ENCODE measurements around the gene MMP21. TPM values are rescaled to one million over a fixed set of nuclear protein-coding genes. Genes with fewer than 3 reads are reported as not detected.

The MMP21 gene
- total and polyA plus RNA-seq, 2 experiments from 2014 or later, result not detected

- 93 to 96% methylated on average over 18 to 75 of the region's 75 CpGs for WGBS, 2 experiments (ENCODE audit: low coverage in 1 of 2, low lambda C conversion rate in 2 of 2, missing lambda C conversion rate in 2 of 2)
- no peak overlapping the region for H2AFZ ChIP-seq
- TF ChIP-seq EZH2 (IDR thresholded peaks at IDR 0.05; ENCODE audit: insufficient read depth, poor library complexity, severe bottlenecking), result no peak
- no peak for TF ChIP-seq EZH2phosphoT487 (IDR thresholded peaks at IDR 0.05; ENCODE audit: insufficient read depth, low read depth)
- H3K9me2 ChIP-seq (ENCODE audit: insufficient read depth), result no peaks in the 10 kb centered on the region
- DNase-seq, result no peak
- no peaks in the 10 kb centered on the region for H3K36me3 ChIP-seq (ENCODE audit: low read depth)
- H3K4me1 ChIP-seq (ENCODE audit: insufficient read depth), result no peaks in the 10 kb centered on the region
- no peaks in the 10 kb centered on the region for H4K20me1 ChIP-seq (ENCODE audit: insufficient read depth)
- H3K27me3 ChIP-seq (replicated peaks; ENCODE audit: insufficient read depth), result no peaks in the 10 kb centered on the region
- H3K9me3 ChIP-seq (ENCODE audit: low read depth), result no peaks in the 10 kb centered on the region
- no peaks in the 10 kb centered on the region for H3F3A ChIP-seq (ENCODE audit: insufficient read depth)
- no peak overlapping the region for H3K27ac ChIP-seq
- H3K79me2 ChIP-seq (ENCODE audit: insufficient read depth), result no peaks in the 10 kb centered on the region
- in situ Hi-C loops (cut with MboI), result no loop called here
- no peak overlapping the region for H3K4me2 ChIP-seq (ENCODE audit: unreplicated experiment)
- no peak overlapping the region for H3K4me3 ChIP-seq
- H3K9ac ChIP-seq, result no peak overlapping the region
Measured at GRCh38 chr10:125773687-125774543, 1.7 kb downstream of the MMP21 start.

- H3K27ac ChIP-seq, result no peak overlapping the region
- H3K4me2 ChIP-seq (ENCODE audit: unreplicated experiment), result no peak overlapping the region
- H3K9ac ChIP-seq, result no peak overlapping the region
- 89 to 92% methylated on average over 11 of the region's 11 CpGs for WGBS, 2 experiments (ENCODE audit: low coverage in 1 of 2, low lambda C conversion rate in 2 of 2, missing lambda C conversion rate in 2 of 2)
- no peaks in the 10 kb centered on the region for H3K9me2 ChIP-seq (ENCODE audit: insufficient read depth)
- no peaks in the 10 kb centered on the region for H3K79me2 ChIP-seq (ENCODE audit: insufficient read depth)
- no peaks in the 10 kb centered on the region for H3K9me3 ChIP-seq (ENCODE audit: low read depth)
- no peaks in the 10 kb centered on the region for H3K27me3 ChIP-seq (replicated peaks; ENCODE audit: insufficient read depth)
- no peak for DNase-seq
- no peaks in the 10 kb centered on the region for H3F3A ChIP-seq (ENCODE audit: insufficient read depth)
- H3K36me3 ChIP-seq (ENCODE audit: low read depth), result no peaks in the 10 kb centered on the region
- H2AFZ ChIP-seq, result no peak overlapping the region
- H4K20me1 ChIP-seq (ENCODE audit: insufficient read depth), result no peaks in the 10 kb centered on the region
- H3K4me1 ChIP-seq (ENCODE audit: insufficient read depth), result no peaks in the 10 kb centered on the region
- in situ Hi-C loops (cut with MboI), result no loop called here
- TF ChIP-seq EZH2 (IDR thresholded peaks at IDR 0.05; ENCODE audit: insufficient read depth, poor library complexity, severe bottlenecking), result no peak
- TF ChIP-seq EZH2phosphoT487 (IDR thresholded peaks at IDR 0.05; ENCODE audit: insufficient read depth, low read depth), result no peak
- no peak overlapping the region for H3K4me3 ChIP-seq
Measured at GRCh38 chr10:125772864-125773180, 2.8 kb downstream of the MMP21 start.

DNA sequence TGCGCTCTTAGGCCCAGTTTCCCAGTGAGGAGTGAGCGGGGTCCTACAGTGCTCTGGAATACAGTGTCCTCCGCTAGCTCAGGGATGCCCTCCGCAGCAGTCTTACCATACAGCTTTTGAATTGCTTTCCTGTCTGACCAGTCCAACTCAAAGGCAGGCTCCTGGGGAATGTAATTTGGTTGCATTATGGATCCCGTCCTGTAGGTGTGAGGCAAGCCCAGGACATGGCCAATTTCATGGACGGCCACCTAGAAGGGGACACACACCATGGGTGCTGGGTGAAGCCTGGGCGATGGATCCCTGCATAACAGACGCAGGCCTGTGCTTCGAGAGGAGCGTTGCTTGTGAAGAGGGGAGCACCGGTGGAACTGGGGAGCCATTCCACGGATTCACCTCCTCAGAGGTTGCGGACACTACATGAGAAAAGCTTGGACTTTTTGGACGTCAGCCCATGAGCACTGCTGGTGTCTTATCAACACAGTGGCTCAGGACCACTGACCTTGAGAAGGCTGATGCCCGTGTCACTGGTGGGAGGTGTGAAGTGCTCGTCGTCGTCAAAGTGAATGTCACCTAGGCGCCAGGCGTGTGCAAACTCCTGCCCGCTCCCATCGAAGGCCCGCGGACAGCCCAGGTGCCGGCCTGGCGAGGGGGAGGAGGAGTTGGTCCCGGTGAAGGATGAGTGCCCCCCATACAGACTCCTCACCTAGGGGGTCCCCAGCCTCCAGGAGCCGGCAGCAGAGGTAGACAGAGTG lies 3.3 kb downstream of the MMP21 start:
- H2AFZ ChIP-seq, result no peak overlapping the region
- no peak for TF ChIP-seq EZH2phosphoT487 (IDR thresholded peaks at IDR 0.05; ENCODE audit: insufficient read depth, low read depth)
- no peak for TF ChIP-seq EZH2 (IDR thresholded peaks at IDR 0.05; ENCODE audit: insufficient read depth, poor library complexity, severe bottlenecking)

DNA sequence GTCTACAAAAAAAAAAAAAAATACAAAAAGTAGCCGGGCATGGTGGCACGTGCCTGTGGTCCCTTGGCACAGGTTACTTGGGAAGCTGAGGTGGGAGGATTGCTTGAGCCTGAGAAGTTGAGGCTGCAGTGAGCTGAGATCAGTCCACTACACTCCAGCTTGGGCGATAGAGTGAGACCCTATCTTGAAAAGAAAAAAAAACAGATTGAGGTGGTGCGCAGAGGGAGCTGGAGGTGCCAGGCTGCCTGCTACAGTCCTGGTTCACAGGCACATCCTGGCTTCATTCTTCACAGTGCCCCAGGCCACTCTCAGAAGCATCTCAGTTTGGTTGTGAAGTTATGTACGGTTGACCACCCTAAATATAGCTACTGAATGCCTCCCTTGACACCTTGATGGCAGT lies 4.8 kb downstream of the MMP21 start:
- Histone ChIP-seq H2AFZ (no peak overlapping the region), H4K20me1 (ENCODE audit: insufficient read depth) (no peaks in the 10 kb centered on the region), H3K9ac (no peak overlapping the region), H3K9me2 (ENCODE audit: insufficient read depth) (no peaks in the 10 kb centered on the region), H3K9me3 (ENCODE audit: low read depth) (no peaks in the 10 kb centered on the region), H3K79me2 (ENCODE audit: insufficient read depth) (no peaks in the 10 kb centered on the region), H3K36me3 (ENCODE audit: low read depth) (no peaks in the 10 kb centered on the region), H3K27ac (no peak overlapping the region), H3K4me2 (ENCODE audit: unreplicated experiment) (no peak overlapping the region), H3K27me3 (replicated peaks; ENCODE audit: insufficient read depth) (no peaks in the 10 kb centered on the region), H3F3A (ENCODE audit: insufficient read depth) (no peaks in the 10 kb centered on the region), H3K4me1 (ENCODE audit: insufficient read depth) (no peaks in the 10 kb centered on the region), H3K4me3 (no peak overlapping the region)
- in situ Hi-C loops (cut with MboI), result no loop called here
- DNase-seq, result no peak
- 95 to 96% methylated on average over 5 of the region's 5 CpGs for WGBS, 2 experiments (ENCODE audit: low coverage in 1 of 2, low lambda C conversion rate in 2 of 2, missing lambda C conversion rate in 2 of 2)
- no peak for TF ChIP-seq EZH2phosphoT487 (IDR thresholded peaks at IDR 0.05; ENCODE audit: insufficient read depth, low read depth)
- no peak for TF ChIP-seq EZH2 (IDR thresholded peaks at IDR 0.05; ENCODE audit: insufficient read depth, poor library complexity, severe bottlenecking)

More for the DNA sequence above, 3.3 kb downstream of the MMP21 start:
- H3K4me2 ChIP-seq (ENCODE audit: unreplicated experiment), result no peak overlapping the region
- H3K9me2 ChIP-seq (ENCODE audit: insufficient read depth), result no peaks in the 10 kb centered on the region
- no peak overlapping the region for H3K27ac ChIP-seq
- no peaks in the 10 kb centered on the region for H4K20me1 ChIP-seq (ENCODE audit: insufficient read depth)
- H3K27me3 ChIP-seq (replicated peaks; ENCODE audit: insufficient read depth), result no peaks in the 10 kb centered on the region
- no peak for DNase-seq
- in situ Hi-C loops (cut with MboI), result no loop called here
- H3K79me2 ChIP-seq (ENCODE audit: insufficient read depth), result no peaks in the 10 kb centered on the region
- no peak overlapping the region for H3K9ac ChIP-seq
- H3K36me3 ChIP-seq (ENCODE audit: low read depth), result no peaks in the 10 kb centered on the region
- WGBS, 2 experiments (ENCODE audit: low coverage in 1 of 2, low lambda C conversion rate in 2 of 2, missing lambda C conversion rate in 2 of 2), result 91 to 94% methylated on average over 28 of the region's 28 CpGs
- H3K9me3 ChIP-seq (ENCODE audit: low read depth), result no peaks in the 10 kb centered on the region
- no peaks in the 10 kb centered on the region for H3K4me1 ChIP-seq (ENCODE audit: insufficient read depth)
- no peaks in the 10 kb centered on the region for H3F3A ChIP-seq (ENCODE audit: insufficient read depth)
- no peak overlapping the region for H3K4me3 ChIP-seq
